ENCODE data around the gene AGER. TPM values are rescaled to one million over a fixed set of nuclear protein-coding genes. Genes with fewer than 3 reads are reported as not detected.

The AGER gene
- total RNA-seq, 1 donor from 2014 or later: 9.9 TPM

GRCh38 chr6:32200711-32201475 lies 16.8 kb upstream of the AGER start:
- Mint-ChIP-seq H3K36me3 (ENCODE audit: low read depth, unreplicated experiment) (peaks cover 3% of the 10 kb centered on the region), H3K27me3 (ENCODE audit: low read depth, unreplicated experiment) (peaks cover 22% of the 10 kb centered on the region), H3K4me1 (ENCODE audit: low read depth, unreplicated experiment) (peaks cover 5% of the 10 kb centered on the region), H3K9me3 (ENCODE audit: unreplicated experiment) (no peaks in the 10 kb centered on the region), H3K4me3 (ENCODE audit: unreplicated experiment) (no peak overlapping the region), H3K27ac (ENCODE audit: unreplicated experiment) (no peak overlapping the region)
- H3K4me1 ChIP-seq (ENCODE audit: insufficient read depth, low read length): peaks cover 10% of the 10 kb centered on the region
- no peak overlapping the region for H3K4me2 ChIP-seq (ENCODE audit: low read length)
- TF ChIP-seq EZH2 (IDR thresholded peaks at IDR 0.05; ENCODE audit: insufficient read depth, low read length): no peak
- TF ChIP-seq, protein P1, sequence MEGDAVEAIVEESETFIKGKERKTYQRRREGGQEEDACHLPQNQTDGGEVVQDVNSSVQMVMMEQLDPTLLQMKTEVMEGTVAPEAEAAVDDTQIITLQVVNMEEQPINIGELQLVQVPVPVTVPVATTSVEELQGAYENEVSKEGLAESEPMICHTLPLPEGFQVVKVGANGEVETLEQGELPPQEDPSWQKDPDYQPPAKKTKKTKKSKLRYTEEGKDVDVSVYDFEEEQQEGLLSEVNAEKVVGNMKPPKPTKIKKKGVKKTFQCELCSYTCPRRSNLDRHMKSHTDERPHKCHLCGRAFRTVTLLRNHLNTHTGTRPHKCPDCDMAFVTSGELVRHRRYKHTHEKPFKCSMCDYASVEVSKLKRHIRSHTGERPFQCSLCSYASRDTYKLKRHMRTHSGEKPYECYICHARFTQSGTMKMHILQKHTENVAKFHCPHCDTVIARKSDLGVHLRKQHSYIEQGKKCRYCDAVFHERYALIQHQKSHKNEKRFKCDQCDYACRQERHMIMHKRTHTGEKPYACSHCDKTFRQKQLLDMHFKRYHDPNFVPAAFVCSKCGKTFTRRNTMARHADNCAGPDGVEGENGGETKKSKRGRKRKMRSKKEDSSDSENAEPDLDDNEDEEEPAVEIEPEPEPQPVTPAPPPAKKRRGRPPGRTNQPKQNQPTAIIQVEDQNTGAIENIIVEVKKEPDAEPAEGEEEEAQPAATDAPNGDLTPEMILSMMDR (IDR thresholded peaks at IDR 0.05; ENCODE audit: insufficient read depth, low read depth, low read length): no peak
- no peaks in the 10 kb centered on the region for H4K20me1 ChIP-seq (ENCODE audit: insufficient read depth, low read length)
- H3K27ac ChIP-seq (ENCODE audit: low read depth, low read length): no peak overlapping the region
- no peaks in the 10 kb centered on the region for H3K9me3 ChIP-seq (ENCODE audit: insufficient read depth, low read depth, low read length)
- H3K9ac ChIP-seq (ENCODE audit: low read length): no peak overlapping the region
- H3K36me3 ChIP-seq (ENCODE audit: insufficient read depth, low read length): no peaks in the 10 kb centered on the region
- no peak for DNase-seq (ENCODE audit: low read depth)
- no peaks in the 10 kb centered on the region for H3K79me2 ChIP-seq (ENCODE audit: insufficient read depth, low read length)
- H3K27me3 ChIP-seq (ENCODE audit: insufficient read depth, low read length): no peaks in the 10 kb centered on the region
- no peak overlapping the region for H2AFZ ChIP-seq (ENCODE audit: low read depth, low read length)
- H3K4me3 ChIP-seq (ENCODE audit: insufficient read depth, low read depth, low read length): no peak overlapping the region
- FAIRE-seq: no peak

DNA sequence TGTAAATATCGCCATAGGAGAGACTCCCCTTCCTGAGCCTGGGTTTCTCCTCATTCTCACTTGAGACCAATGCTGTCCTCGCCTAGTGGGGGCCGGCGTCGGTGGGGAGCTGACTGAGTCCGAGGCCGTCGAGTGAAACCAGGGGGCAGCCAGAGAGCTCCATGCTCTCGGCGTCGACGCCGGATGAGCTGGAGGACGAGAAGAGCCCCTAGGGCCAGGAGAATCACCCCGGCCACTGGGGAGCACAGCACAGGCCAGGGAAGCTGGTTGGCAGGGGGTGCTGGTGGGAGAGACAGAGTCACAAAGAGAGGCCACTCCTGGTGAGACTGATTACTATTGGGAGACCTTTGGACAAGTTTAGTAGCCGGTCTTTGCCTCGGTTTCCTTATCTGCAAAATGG lies 14.8 kb upstream of the AGER start:
- DNase-seq (ENCODE audit: low read depth) (no peak), FAIRE-seq (no peak)
- Histone ChIP-seq H3K4me3 (ENCODE audit: insufficient read depth, low read depth, low read length) (no peak overlapping the region), H3K9me3 (ENCODE audit: insufficient read depth, low read depth, low read length) (no peaks in the 10 kb centered on the region), H3K27ac (ENCODE audit: low read depth, low read length) (no peak overlapping the region), H3K9ac (ENCODE audit: low read length) (no peak overlapping the region), H3K36me3 (ENCODE audit: insufficient read depth, low read length) (no peaks in the 10 kb centered on the region), H3K79me2 (ENCODE audit: insufficient read depth, low read length) (no peaks in the 10 kb centered on the region), H3K4me2 (ENCODE audit: low read length) (no peak overlapping the region), H3K4me1 (ENCODE audit: insufficient read depth, low read length) (peaks cover 15% of the 10 kb centered on the region), H4K20me1 (ENCODE audit: insufficient read depth, low read length) (no peaks in the 10 kb centered on the region), H2AFZ (ENCODE audit: low read depth, low read length) (no peak overlapping the region), H3K27me3 (ENCODE audit: insufficient read depth, low read length) (no peaks in the 10 kb centered on the region)
- Mint-ChIP-seq H3K4me3 (ENCODE audit: unreplicated experiment) (no peak overlapping the region), H3K27ac (ENCODE audit: unreplicated experiment) (no peak overlapping the region), H3K4me1 (ENCODE audit: low read depth, unreplicated experiment) (peaks cover 10% of the 10 kb centered on the region), H3K27me3 (ENCODE audit: low read depth, unreplicated experiment) (peaks cover 10% of the 10 kb centered on the region), H3K36me3 (ENCODE audit: low read depth, unreplicated experiment) (no peaks in the 10 kb centered on the region), H3K9me3 (ENCODE audit: unreplicated experiment) (no peaks in the 10 kb centered on the region)
- no peak for TF ChIP-seq EZH2 (IDR thresholded peaks at IDR 0.05; ENCODE audit: insufficient read depth, low read length)
- TF ChIP-seq, protein P1 (IDR thresholded peaks at IDR 0.05; ENCODE audit: insufficient read depth, low read depth, low read length): no peak

DNA sequence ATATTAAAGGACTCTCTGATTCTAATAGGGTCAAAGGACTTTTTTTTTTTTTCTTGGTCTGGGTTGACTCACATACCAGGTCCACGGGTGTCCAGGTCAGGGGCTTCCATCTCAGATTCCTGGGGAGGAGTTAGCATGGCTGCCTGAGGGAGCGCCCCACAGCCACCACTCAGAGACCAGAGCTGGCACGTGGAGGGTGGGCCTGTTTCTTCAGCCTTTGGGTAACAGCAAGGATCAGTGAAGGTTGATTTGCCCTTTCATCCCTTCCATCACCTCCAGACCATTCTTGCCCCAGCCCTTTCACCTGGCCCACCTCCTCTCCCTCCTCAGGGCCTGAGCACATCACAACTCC lies 14.3 kb upstream of the AGER start:
- Histone ChIP-seq H3K27me3 (ENCODE audit: insufficient read depth, low read length) (no peaks in the 10 kb centered on the region), H3K79me2 (ENCODE audit: insufficient read depth, low read length) (no peaks in the 10 kb centered on the region), H4K20me1 (ENCODE audit: insufficient read depth, low read length) (no peaks in the 10 kb centered on the region), H3K27ac (ENCODE audit: low read depth, low read length) (no peak overlapping the region), H3K9ac (ENCODE audit: low read length) (no peak overlapping the region), H3K36me3 (ENCODE audit: insufficient read depth, low read length) (no peaks in the 10 kb centered on the region), H3K4me3 (ENCODE audit: insufficient read depth, low read depth, low read length) (no peak overlapping the region), H3K4me1 (ENCODE audit: insufficient read depth, low read length) (peaks cover 15% of the 10 kb centered on the region), H3K9me3 (ENCODE audit: insufficient read depth, low read depth, low read length) (no peaks in the 10 kb centered on the region), H2AFZ (ENCODE audit: low read depth, low read length) (no peak overlapping the region), H3K4me2 (ENCODE audit: low read length) (no peak overlapping the region)
- TF ChIP-seq EZH2 (IDR thresholded peaks at IDR 0.05; ENCODE audit: insufficient read depth, low read length): no peak
- TF ChIP-seq, protein P1 (IDR thresholded peaks at IDR 0.05; ENCODE audit: insufficient read depth, low read depth, low read length): no peak
- Mint-ChIP-seq H3K9me3 (ENCODE audit: unreplicated experiment) (no peaks in the 10 kb centered on the region), H3K27me3 (ENCODE audit: low read depth, unreplicated experiment) (peaks cover 6% of the 10 kb centered on the region), H3K4me3 (ENCODE audit: unreplicated experiment) (no peak overlapping the region), H3K27ac (ENCODE audit: unreplicated experiment) (no peak overlapping the region), H3K4me1 (ENCODE audit: low read depth, unreplicated experiment) (peaks cover 11% of the 10 kb centered on the region), H3K36me3 (ENCODE audit: low read depth, unreplicated experiment) (no peaks in the 10 kb centered on the region)
- DNase-seq (ENCODE audit: low read depth) (no peak), FAIRE-seq (no peak)

All from astrocyte (in vitro differentiated cells and primary cell).